Muscle of leg (tissue), 11 donors: ENCODE data around the gene TRA2B. TPM values are rescaled to one million over a fixed set of nuclear protein-coding genes. Genes with fewer than 3 reads are reported as not detected.

ENCODE experiments used
- DNase-seq: peaks from one replicate; pipeline ENCODE4 v3.0.0; 2013
- H3K27ac ChIP-seq: one replicate; pipeline ENCODE4 v1.5.1; 2013; ENCODE audit warnings: mild to moderate bottlenecking, low read length, control low read depth
- H3K27me3 ChIP-seq: one replicate; pipeline ENCODE4 v1.6.1; 2013; ENCODE audit warnings: low read length; ENCODE audit not compliant: control insufficient read depth, insufficient read depth
- H3K36me3 ChIP-seq: one replicate; pipeline ENCODE4 v1.6.1; 2013; ENCODE audit warnings: low read length; ENCODE audit not compliant: control insufficient read depth, insufficient read depth
- H3K4me1 ChIP-seq: one replicate; pipeline ENCODE4 v1.6.1; 2013; ENCODE audit warnings: low read length; ENCODE audit not compliant: control insufficient read depth, insufficient read depth
- H3K4me3 ChIP-seq: one replicate; pipeline ENCODE4 v1.5.1; 2013; ENCODE audit warnings: low read length, control low read depth
- H3K9me3 ChIP-seq: replicated peaks from 2 replicates; pipeline ENCODE4 v1.6.1; 2013; ENCODE audit warnings: low read depth, low read length; ENCODE audit not compliant: control insufficient read depth
- WGBS: methylation state at CpG from one replicate; pipeline ENCODE4 v1.1.5; 2013; ENCODE audit warnings: missing lambda C conversion rate; ENCODE audit not compliant: insufficient coverage; 5-methylcytosine and 5-hydroxymethylcytosine counted together
- polyA plus RNA-seq, 8 donors: library from polyadenylated mRNA; unstranded; fragments of 120-200 nt; gene quantifications; one replicate each; pipeline versions ENCODE4 v1.2.1 to v1.2.3, GENCODE V29; 2013; ENCODE audit warnings: inconsistent platforms in 1 of 8, low replicate concordance in 1 of 8; ENCODE audit not compliant: insufficient read length in 8 of 8, insufficient read depth in 1 of 8
- total RNA-seq: library from RNA; stranded (reverse); fragments of 120-200 nt; gene quantifications from one replicate; pipeline ENCODE4 v1.2.4, GENCODE V29; 2013

Gene TRA2B
- total and polyA plus RNA-seq, 9 donors = 119 to 222 (median 172) TPM

GRCh38 chr3:185884641-185885040 is 53.2 kb downstream of the TRA2B start:
- H3K4me3 ChIP-seq = no peak overlapping the region
- no CpG with 5 or more reads among the region's 1 CpG for WGBS
- H3K36me3 ChIP-seq = no peaks in the 10 kb centered on the region
- H3K27me3 ChIP-seq = no peaks in the 10 kb centered on the region
- no peak for DNase-seq
- H3K4me1 ChIP-seq = no peaks in the 10 kb centered on the region
- no peaks in the 10 kb centered on the region for H3K9me3 ChIP-seq
- no peak overlapping the region for H3K27ac ChIP-seq

- WGBS = 71% methylated on average over 1 of the region's 4 CpGs
Measured at GRCh38 chr3:185881926-185882325, 55.9 kb downstream of the TRA2B start.

DNA sequence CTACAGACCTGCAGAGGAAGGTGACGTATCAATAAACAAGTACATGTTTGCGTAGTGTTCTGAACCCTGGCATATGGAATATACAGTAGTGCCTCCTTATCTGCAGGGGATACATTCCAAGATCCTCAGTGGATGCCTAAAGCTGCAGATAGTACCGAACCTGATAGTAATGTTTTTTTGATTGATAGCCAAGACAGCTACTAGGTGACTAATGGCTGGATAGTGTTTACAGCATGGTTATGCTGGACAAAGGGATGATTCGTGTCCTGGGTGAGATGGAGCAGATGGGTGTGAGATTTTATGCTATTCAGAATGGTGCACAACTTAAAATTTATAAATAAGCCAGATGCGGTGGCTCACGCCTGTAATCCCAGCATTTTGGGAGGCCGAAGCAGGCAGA is 57.2 kb downstream of the TRA2B start:
- no peak for DNase-seq
- no peak overlapping the region for H3K27ac ChIP-seq
- no peaks in the 10 kb centered on the region for H3K36me3 ChIP-seq
- 86% methylated on average over 7 of the region's 7 CpGs for WGBS
- H3K4me1 ChIP-seq = no peaks in the 10 kb centered on the region
- H3K27me3 ChIP-seq = no peaks in the 10 kb centered on the region
- no peak overlapping the region for H3K4me3 ChIP-seq
- H3K9me3 ChIP-seq = no peaks in the 10 kb centered on the region

More at GRCh38 chr3:185881926-185882325, 55.9 kb downstream of the TRA2B start:
- Histone ChIP-seq H3K36me3 (no peaks in the 10 kb centered on the region), H3K4me1 (no peaks in the 10 kb centered on the region), H3K27me3 (no peaks in the 10 kb centered on the region), H3K9me3 (no peaks in the 10 kb centered on the region), H3K4me3 (no peak overlapping the region), H3K27ac (no peak overlapping the region)
- DNase-seq = no peak

- no peak overlapping the region for H3K4me3 ChIP-seq
- H3K27ac ChIP-seq = no peak overlapping the region
- no peaks in the 10 kb centered on the region for H3K4me1 ChIP-seq
- H3K36me3 ChIP-seq = no peaks in the 10 kb centered on the region
- H3K27me3 ChIP-seq = no peaks in the 10 kb centered on the region
- no peaks in the 10 kb centered on the region for H3K9me3 ChIP-seq
- no peak for DNase-seq
- WGBS = no CpG with 5 or more reads among the region's 5 CpGs
Measured at GRCh38 chr3:185878920-185879319, 58.9 kb downstream of the TRA2B start.

DNA sequence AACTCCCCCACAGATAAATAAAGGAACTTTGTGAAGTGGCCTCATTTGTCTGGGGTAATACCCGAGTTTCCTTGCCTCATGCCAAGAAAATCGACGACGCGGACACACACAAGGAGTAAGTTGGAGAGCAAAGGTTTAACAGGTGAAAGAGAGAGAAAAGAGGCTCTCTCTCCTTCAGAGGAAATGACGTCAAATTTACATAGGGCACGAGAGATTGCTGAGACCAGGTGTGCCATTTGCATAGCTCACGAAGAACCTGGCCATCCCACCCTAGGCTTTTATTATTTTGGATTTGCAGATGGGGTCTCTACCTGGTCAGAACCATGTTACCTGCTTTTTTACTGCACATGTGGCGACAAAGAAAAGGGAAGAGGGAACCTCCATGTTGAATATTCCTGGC is 63.7 kb downstream of the TRA2B start:
- no peak for DNase-seq
- H3K27me3 ChIP-seq = peaks cover 2% of the 10 kb centered on the region
- no peaks in the 10 kb centered on the region for H3K36me3 ChIP-seq
- no peaks in the 10 kb centered on the region for H3K4me1 ChIP-seq
- 58% methylated on average over 4 of the region's 9 CpGs for WGBS
- H3K4me3 ChIP-seq = no peak overlapping the region
- H3K9me3 ChIP-seq = no peaks in the 10 kb centered on the region
- H3K27ac ChIP-seq = no peak overlapping the region

- WGBS = no CpG with 5 or more reads among the region's 2 CpGs
Measured at GRCh38 chr3:185867650-185868049, 70.2 kb downstream of the TRA2B start.

GRCh38 chr3:185866995-185867394 is 70.8 kb downstream of the TRA2B start:
- Histone ChIP-seq H3K36me3 (no peaks in the 10 kb centered on the region), H3K4me1 (no peaks in the 10 kb centered on the region), H3K9me3 (no peaks in the 10 kb centered on the region), H3K27ac (no peak overlapping the region), H3K4me3 (no peak overlapping the region), H3K27me3 (peaks cover 1% of the 10 kb centered on the region)
- DNase-seq = no peak

More at GRCh38 chr3:185867650-185868049, 70.2 kb downstream of the TRA2B start:
- H3K4me3 ChIP-seq = no peak overlapping the region
- H3K36me3 ChIP-seq = no peaks in the 10 kb centered on the region
- H3K4me1 ChIP-seq = no peaks in the 10 kb centered on the region
- H3K27me3 ChIP-seq = peaks cover 2% of the 10 kb centered on the region
- H3K9me3 ChIP-seq = no peaks in the 10 kb centered on the region
- DNase-seq = no peak
- H3K27ac ChIP-seq = no peak overlapping the region

GRCh38 chr3:185866555-185866954 is 71.3 kb downstream of the TRA2B start:
- no peak overlapping the region for H3K4me3 ChIP-seq
- H3K9me3 ChIP-seq = no peaks in the 10 kb centered on the region
- no peaks in the 10 kb centered on the region for H3K36me3 ChIP-seq
- no peak for DNase-seq
- no peaks in the 10 kb centered on the region for H3K4me1 ChIP-seq
- H3K27me3 ChIP-seq = no peaks in the 10 kb centered on the region
- no CpG with 5 or more reads among the region's 1 CpG for WGBS
- no peak overlapping the region for H3K27ac ChIP-seq

Other genes with a start within 250 kb of the TRA2B start
- 32.6 TPM for gene IGF2BP2, start 113.0 kb downstream of the TRA2B start, total RNA-seq
- gene IGF2BP2, start 113.0 kb downstream of the TRA2B start, polyA plus RNA-seq = 10 to 100 TPM; 33.8 to 59.5 (median 46.3) TPM
- 29.1 TPM for gene ETV5, start 171.1 kb upstream of the TRA2B start, total RNA-seq
- gene ETV5, start 171.1 kb upstream of the TRA2B start, polyA plus RNA-seq = 10 to 100 TPM; 25.6 to 34.5 (median 30.5) TPM